Measurements from ENCODE around the gene PLCB1.

PLCB1 gene

DNA sequence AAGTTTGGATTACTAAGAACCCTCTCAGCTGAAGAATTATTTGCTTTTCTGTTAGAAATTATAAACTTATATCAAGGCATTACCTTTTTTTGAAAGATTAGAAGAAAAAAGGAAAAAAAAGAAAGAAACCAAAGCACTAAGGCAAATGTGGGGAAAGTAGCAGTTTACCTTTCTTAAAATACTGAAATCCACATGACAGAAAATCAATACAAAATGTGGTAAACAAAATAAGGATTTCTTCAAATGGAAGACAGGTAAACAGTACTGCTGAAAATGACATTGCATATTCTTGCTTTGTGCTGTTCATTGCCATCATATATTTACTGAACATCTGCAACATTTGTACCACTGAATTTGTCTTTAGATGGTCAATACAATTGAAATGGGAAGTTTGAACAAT is 525.6 kb downstream of the PLCB1 start:
- no peak for DNase-seq (ENCODE audit: low read depth in 2 of 2)

DNA sequence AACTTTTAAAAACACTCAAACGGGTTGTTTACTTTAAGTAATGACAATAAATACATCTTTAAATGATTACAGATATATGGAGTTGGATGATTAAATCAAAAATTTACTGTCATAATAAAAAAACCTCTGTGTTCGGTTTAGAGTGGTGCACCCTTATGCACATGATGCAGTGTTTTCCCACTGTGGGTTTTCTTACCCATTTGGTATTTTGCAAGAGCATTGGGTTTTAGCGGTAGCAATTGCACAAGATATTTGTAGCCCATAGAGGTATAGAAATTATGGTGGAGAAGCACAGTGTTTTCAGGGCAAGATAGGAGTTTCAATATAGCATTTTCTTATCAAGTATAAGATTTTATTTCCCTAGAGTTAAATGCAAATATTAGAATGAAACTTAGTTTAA is 526.0 kb downstream of the PLCB1 start:
- DNase-seq (ENCODE audit: low read depth in 2 of 2) = no peak

DNA sequence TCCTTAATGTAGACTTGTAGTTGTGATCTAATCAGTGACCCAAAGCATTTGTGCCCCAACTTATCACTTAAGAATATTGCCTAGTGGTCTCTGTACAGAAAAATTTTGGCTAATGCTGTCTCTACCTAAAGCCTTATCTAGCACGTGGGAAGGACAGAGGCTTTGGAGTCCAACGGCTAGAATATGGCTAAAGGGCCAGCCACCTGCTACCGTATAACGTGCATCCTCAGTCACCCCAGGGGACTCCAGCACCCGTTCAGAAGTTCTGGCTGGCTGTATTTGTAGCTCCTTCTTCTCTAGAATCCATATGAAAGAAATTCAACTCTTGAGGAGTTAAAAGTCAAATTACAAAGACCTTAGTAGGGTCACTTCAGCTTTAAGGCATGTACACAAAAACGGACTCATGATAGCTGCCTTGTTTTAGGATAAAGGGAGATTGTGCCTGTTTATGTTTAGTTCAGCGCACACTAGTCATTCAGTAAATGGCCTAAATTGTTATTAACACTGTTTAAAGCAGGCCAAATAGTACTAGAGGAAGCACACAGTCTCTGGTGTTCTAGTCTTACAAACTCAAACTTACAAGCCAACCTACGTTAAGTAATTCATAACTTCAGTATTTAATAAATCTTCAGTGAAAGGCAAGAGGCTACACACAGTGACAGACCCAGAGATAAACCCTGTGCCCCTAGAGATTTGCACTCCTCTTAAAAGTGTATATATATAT is 529.3 kb downstream of the PLCB1 start:
- no peak for DNase-seq (ENCODE audit: low read depth in 2 of 2)

DNA sequence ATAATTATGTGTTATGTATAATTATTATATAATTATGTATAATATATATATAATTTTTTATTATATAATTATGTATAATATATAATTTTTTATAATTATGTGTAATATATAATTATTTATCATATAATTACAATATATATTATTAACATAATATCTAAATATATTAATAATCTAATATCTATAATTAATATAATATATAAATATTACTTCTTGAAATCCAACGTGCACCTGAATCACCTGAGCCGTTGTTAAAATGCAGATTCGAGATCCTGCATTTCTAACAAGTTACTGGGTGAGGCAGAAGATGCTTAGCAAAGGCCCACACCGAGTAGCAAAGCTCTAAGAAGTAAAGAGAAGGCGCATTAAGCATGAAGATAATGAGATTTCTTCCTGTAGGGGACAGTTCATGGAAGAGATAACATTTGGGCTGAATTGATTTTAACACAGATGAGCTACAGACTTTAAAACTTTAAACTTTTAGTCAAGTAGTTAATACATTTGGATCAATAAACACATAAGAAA is 530.4 kb downstream of the PLCB1 start:
- no peak for DNase-seq (ENCODE audit: low read depth in 2 of 2)

DNA sequence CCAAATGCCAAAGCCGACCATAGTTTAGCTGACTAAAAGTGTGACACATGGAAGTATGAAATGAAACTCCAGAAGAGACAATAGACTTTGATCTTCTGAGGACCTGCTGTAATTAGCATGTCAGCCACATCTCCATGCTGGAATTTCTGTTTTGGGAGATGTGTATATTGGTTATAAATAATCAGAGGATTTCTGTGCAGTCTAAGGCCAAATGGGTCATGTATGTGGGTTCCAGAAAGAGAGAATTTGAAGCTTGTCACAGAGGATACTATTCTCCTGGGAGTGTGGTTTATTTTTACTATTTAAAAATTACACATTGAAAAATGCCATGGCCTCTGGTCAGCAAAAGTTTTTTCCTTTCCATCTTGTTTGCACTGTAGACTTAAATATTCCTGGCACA is 531.4 kb downstream of the PLCB1 start:
- DNase-seq (ENCODE audit: low read depth in 2 of 2) = no peak

DNA sequence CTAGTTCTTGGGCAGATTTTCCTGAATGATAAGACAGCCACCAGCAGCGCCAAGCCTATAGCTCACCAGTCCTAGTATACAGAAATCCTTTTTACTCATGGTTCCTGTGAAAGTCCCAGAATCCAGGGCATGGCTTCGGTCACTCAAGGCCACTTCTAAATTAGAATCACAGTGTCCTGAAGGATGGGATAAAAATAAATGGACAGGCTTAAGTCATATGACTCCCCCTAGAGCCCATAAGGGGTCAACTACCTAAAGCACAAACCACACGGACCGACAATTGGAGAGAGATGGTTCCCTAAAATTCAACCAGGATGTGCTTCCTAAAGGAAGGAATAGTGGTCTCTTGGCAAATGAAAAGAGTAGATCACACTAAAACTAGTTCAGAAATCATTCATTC is 532.7 kb downstream of the PLCB1 start:
- no peak for DNase-seq (ENCODE audit: low read depth in 2 of 2)

DNA sequence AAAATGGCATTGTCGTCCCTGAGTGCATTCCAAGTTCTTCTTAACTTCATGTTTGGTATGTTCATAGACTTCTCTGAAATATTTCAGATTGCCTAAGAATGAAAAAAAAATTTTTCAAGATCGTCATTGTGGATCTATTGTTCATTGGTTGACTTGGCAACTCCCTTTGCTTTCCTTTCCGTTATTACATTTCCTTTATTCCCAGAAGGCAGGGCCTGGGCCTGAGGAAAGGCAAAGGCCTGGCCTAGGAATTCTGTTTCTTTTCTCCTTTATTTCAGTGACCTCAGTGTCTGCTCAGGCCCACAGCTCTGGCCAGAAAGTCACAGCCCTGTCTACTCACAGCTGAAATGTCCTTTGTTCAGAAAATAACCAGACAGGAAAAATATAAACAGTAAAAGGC is 535.2 kb downstream of the PLCB1 start:
- no peak for DNase-seq (ENCODE audit: low read depth in 2 of 2)

DNA sequence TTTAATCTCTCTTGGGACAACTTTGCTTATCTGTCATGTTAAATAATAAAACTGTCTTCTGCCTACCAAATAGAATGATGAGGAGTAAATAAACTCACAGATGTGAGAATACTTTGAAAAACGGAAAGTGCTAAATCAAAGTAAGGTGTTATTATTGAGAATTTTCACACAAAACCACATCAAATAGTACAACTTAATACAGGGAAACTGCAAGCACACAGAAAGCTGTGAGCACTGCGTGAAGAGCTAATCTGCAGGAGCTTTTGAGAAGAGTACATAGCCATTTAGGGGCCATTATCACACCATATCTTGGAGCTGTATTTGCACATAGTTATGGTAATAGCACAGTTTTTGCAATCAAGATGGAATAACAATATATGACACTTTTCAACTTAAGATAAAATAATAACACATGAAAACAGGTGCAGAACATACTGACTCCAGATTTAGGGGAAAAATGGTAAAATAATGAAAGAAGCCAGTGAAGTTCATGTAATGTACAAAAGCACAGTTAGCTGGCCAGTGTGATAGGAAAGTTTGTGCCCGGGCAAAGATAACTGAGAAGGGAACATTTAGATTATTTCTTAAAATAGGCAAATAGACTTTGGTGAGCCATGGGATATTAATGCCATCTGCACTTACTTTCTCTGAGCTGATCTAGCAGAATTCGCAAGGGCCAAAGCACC is 538.3 kb downstream of the PLCB1 start:
- no peak for DNase-seq (ENCODE audit: low read depth in 2 of 2)

DNA sequence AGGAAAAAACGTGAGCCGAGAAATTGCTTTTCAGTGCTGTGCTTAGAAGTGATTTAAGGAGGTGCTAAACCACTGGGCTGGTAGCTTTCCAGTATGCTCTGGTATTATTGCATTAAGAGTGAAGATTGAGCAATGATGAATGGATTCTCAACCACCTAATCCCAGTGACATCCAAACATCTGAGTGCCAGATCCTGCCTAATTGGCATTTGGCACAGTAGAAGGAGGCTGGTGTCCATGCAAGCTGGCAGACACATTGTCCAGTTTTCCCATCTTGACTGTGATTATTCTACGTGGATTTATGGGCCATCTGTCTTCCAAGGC is 538.8 kb downstream of the PLCB1 start:
- no peak for DNase-seq (ENCODE audit: low read depth in 2 of 2)

DNA sequence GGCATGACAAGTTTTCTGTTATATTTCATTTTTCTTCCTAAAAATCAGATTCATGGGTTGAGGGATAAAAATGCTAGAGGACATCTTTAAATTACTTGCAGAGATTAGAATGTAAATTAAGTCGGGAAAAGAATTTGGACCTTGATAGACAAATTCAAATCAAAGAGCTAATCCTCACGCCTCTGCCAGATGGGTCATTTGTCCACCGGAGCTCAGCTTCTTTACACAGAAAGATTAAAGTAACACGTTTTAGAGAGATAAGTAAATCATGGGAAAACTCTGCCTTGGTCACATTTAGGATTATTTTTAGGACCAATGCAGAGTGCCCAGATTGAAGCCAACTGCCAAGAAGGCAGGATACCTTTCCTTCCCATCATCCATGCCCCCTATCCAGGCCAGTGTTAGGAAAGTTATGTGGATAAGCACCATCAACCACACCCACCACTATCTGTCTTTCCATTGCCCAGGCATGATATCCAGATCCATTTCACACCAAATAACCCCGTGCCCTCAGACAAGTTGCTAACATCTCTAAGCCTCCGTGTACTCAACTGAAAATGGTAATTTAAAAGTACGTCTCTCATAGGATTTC is 539.4 kb downstream of the PLCB1 start:
- no peak for DNase-seq (ENCODE audit: low read depth in 2 of 2)

DNA sequence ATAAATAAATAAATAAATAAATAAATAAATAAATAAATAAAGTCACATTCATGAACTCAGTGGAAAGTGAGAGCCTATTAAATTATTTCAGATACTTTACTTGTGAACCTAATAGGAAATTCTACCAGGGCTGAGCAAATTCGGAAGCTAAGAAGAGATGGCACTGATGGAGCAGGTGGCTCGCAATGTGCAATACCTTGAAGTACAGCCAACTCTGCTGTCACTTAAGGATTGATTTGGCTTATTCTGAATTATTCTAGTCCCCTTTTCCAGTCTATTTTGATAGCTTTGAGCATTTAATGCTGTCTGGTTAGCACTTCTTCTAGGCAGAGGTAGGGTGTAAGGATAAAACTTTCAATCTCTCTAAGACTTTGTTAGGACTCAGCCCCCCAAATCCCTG is 541.0 kb downstream of the PLCB1 start:
- no peak for DNase-seq (ENCODE audit: low read depth in 2 of 2)

DNA sequence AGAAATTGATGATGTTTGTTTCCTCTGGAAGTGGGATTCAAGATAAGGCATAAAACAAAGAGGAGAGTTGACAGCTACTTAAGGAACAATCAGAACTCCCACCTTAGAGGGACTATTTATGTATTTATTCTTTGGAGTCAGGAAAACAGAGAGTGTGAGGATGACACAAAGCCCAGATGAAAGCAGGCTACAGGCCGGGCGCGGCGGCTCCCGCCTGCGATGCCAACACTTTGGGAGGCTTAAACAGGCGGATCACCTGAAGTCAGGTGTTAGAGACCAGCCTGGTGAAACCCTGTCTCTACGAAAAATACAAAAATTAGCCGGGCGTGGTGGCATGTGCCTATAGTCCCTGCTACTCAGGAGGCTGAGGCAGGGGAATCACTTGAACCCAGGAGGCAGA is 543.8 kb downstream of the PLCB1 start:
- DNase-seq (ENCODE audit: low read depth in 2 of 2) = no peak

DNA sequence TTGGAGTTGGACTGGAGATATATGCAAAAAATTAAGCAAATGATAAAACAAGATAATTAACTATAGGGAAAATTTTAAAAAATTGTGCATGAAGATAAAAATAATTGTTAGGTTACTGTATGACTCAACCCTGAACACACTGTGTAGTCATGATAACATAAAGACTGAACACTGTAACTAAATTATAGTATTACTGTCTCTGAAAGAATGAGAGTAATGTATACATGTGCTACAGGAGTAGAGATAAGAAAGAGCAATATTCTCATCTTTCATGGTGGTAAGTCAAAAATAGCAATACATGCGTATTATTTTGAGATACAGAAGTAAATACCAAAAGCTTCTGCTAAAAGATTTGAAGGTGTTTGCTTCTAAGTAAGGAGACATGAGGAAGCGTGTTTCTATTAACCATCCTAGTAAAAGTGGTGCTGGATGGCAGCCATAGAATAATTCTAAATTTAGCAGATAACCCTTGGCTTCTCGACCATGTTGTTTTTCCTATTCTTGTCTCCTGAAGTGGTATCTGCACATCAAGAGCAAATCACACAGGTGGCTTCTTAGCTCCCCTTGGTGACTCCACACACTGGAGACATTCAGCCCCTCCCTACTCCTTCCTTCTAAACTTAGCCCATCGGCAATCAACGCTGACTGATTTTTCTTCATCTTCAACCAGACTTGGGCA is 546.2 kb downstream of the PLCB1 start:
- no peak for DNase-seq (ENCODE audit: low read depth in 2 of 2)

DNA sequence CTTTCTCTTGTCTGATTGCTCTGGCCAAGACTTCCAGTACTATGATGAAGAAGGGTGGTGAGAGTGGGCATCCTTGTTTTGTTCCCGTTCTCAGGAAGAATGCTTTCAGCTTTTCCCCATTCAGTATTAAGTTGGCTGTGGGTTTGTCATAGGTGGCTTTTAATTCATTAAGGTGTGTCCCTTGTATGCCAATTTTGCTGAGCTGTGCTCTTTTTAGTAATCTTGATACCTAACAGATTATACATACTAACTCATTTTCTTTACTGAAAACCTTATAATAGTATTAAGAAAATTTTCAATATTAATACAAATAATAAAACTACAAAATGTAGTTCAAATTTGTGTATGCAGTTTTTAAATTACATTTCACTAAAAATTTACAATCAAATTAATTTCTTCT is 557.3 kb downstream of the PLCB1 start:
- no peak for DNase-seq (ENCODE audit: low read depth in 2 of 2)

DNA sequence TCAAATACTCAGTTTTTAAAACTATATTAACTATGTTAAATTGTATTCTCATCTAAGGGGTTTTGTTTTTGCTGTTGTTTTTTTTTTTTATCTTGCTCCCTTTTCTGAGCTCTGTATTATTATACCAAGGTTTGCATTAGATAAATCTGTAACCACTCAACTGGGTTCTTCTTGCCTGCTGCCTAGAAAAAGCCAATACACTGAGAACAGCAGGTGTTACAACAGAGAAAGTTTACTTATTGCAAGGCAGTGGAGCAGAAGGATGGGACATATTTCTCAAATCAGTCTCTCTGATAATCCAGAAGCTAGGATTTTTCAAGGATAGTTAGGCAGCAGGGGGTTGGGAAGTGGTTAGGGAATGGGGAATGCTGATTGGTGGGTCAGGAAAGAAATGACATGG is 558.0 kb downstream of the PLCB1 start:
- DNase-seq (ENCODE audit: low read depth in 2 of 2) = no peak

DNA sequence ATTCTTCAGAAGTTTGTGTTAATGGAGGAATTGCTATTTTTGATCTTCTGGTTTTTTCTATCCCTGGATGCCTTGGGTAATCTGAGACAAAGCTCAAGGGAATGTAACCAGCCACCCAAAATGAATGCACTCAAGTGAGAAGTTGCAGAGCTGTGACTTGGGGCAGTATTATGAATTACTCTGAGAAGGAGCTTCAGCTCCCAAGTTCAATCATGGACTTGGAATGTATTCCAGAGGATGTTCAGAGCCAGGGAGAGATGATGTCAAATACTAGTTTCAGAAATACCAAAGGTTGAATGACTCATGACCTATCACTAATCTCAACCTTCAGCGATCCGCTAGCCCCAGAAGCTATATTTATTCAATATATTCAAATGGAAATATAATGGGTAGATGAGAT is 561.6 kb downstream of the PLCB1 start:
- no peak for DNase-seq (ENCODE audit: low read depth in 2 of 2)

DNA sequence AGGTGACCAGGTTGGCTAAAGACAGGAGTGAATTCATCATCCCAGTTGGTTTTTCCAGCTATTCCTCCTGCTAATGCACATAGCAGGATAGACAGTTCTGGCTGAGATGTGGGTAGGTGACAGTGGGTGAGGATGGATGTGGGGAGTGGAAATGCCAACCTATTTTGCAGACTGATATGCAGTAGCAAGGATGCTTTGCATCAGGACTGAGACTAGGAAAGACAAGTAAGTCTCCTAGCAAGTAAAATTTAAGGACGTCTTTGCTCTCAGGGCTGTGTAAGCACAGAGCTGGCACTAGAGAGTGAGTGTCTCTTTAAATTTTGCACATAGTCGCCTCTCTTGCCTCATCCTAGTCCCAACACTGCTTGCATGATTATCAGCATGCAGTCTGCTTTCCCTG is 568.7 kb downstream of the PLCB1 start:
- DNase-seq (ENCODE audit: low read depth in 2 of 2) = no peak

DNA sequence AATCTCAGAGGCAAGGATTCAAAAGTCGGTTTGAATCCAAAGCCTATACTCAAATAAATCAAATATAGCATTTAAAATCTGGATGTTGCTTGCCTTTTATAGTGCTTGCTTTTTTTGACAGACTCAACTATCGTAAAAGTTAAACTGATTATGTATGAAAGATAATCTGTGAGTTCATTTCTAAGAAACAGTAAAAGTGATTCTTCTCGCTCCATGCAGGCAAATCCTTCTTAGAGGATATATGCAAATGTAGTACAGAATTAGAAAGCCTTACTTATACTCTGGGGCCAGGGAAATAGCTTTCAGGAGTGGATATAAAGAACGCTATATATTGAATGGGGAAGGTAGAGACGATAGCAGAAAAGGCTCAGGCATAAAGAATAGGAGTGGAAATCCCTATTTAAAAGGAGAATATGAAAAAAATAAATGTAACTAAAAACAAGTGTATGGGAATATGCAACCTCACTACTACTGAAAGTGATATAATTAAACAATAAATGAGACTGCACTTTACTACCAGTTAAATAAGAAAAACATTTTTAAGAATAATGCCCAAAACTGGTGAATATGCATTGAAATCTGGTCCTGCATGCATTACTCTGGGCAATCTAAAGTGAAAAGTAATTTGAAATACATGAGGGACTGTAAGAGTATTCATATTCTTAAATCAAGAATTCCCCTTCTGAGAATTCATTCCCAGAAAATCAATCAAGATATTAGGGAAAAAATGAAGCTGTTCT is 575.1 kb downstream of the PLCB1 start:
- no peak for DNase-seq (ENCODE audit: low read depth in 2 of 2)

DNA sequence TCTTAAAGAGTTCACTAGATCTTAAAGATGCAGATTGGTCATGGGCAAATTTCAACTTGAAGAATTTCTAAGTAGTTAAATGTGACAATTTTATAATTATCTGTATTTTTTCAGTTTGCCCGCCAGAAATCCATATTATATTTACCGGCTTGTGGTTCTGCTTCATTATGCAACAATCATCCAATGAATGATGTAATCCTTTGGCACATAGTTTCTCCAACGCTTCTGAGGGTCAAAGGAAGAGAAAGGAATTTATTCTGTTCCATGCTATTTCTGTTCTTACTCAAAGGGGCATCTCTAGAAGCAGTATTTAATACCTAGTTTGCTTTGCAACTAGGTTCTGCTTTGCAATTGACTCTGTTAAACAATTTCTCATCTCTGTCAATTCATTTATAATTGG is 577.6 kb downstream of the PLCB1 start:
- DNase-seq (ENCODE audit: low read depth in 2 of 2) = no peak

DNA sequence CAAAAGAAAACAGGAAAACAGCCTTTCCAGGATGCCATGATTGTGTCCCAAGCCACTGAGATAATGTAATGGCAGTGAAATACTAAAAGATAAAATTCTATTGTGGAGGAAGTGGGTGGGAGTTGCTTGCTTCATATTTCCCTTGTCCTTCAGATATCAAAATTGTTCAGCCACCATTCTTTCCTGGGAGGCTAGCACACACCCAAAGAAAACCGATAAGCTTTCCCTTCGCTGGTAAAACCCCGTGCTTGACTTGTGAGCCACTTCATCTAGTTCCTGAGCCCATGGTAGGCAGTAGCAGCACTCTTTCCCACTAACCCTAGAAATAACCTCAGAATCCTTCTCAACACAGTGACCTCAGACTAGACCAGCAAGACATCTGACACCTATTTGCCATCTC is 579.4 kb downstream of the PLCB1 start:
- DNase-seq (ENCODE audit: low read depth in 2 of 2) = no peak

DNA sequence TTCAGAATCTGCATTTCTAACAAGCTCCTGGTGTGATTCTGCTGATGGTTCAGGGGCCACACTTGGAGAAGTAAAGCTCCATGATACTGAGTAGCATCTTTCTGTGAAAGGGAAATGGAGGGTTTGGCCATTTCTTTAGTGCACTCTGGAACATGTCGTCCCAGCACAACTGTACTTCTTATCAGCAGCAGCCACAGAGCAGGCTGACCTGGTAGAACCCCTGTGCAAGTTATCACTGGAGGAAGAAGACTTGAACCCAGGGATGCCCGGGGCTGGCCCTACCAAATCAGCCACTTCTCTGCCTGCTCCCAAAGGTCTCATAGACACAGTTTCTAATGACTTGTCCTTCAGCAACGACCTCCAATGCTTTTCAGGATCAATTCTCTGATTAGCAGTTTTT is 582.1 kb downstream of the PLCB1 start:
- DNase-seq (ENCODE audit: low read depth in 2 of 2) = no peak

DNA sequence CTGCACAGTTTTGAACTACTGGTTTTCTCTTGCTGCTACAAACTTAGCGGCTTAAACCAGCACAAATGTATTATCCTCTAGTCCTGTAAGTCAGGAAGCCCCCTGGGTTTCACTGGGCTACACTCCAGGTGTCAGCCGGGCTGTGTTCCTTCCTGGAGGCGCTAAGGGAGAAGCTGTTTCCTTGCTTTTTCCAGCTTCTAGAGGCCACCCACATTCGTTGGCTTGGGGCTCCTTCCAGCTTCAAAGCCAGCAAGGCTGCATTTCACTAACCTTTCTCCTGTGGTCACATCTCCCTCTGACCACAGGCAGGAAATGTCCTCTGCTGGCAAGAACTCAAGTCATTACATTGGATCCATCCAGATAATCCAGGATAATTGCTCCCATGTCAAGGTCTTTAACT is 586.2 kb downstream of the PLCB1 start:
- DNase-seq (ENCODE audit: low read depth in 2 of 2) = no peak

Data from stimulated activated CD8-positive, alpha-beta memory T cell treated with anti-CD3 and anti-CD28 coated beads, Interleukin-7, amount 100 ng/mL, for 4 hours (primary cell).